Calu3 (cell line): ENCODE measurements around the gene DYNLRB1. TPM values are rescaled to one million over a fixed set of nuclear protein-coding genes. Genes with fewer than 3 reads are reported as not detected.

ENCODE experiments used
- Bru-seq: library from RNA; stranded (reverse); fragments of 400-500 nt; gene quantifications from one replicate; lab custom pipeline; 2021; lab: Mats Ljungman, UMichigan
- BruChase-seq, 2 experiments: library from RNA; stranded (reverse); fragments of 400-500 nt; gene quantifications; one replicate each; lab custom pipeline; 2021; lab: Mats Ljungman, UMichigan
- BruUV-seq: library from RNA; stranded (reverse); fragments of 400-500 nt; replicated peaks from 2 replicates; lab custom pipeline; 2021; lab: Mats Ljungman, UMichigan
- CTCF ChIA-PET: fragments of 300-600 bp; sonication (Branson Sonifier 250); formaldehyde crosslinking; loops from one replicate; lab custom pipeline; 2022; ENCODE audit warnings: antibody characterized with exemption; lab: Charles Lee
- DNase-seq: peaks from one replicate; pipeline ENCODE4 v3.0.0; 2022
- H3K27ac Mint-ChIP-seq: one replicate; pipeline ENCODE4 v1.8.0; 2022; ENCODE audit warnings: mixed read lengths; ENCODE audit not compliant: unreplicated experiment
- H3K27me3 Mint-ChIP-seq: one replicate; pipeline ENCODE4 v1.8.0; 2022; ENCODE audit warnings: mixed read lengths; ENCODE audit not compliant: unreplicated experiment
- H3K36me3 Mint-ChIP-seq: one replicate; pipeline ENCODE4 v1.8.0; 2022; ENCODE audit warnings: mild to moderate bottlenecking, moderate library complexity, mixed read lengths; ENCODE audit not compliant: insufficient read depth, unreplicated experiment
- H3K4me1 Mint-ChIP-seq: one replicate; pipeline ENCODE4 v1.8.0; 2022; ENCODE audit warnings: mild to moderate bottlenecking, low read depth, mixed read lengths; ENCODE audit not compliant: unreplicated experiment
- H3K4me3 Mint-ChIP-seq: one replicate; pipeline ENCODE4 v1.8.0; 2022; ENCODE audit warnings: mild to moderate bottlenecking, low read depth, moderate library complexity, mixed read lengths; ENCODE audit not compliant: unreplicated experiment
- H3K9me3 Mint-ChIP-seq: one replicate; pipeline ENCODE4 v1.8.0; 2022; ENCODE audit warnings: low read depth, mixed read lengths; ENCODE audit not compliant: unreplicated experiment
- CTCF ChIP-seq: fragments of 200-600 bp; IDR thresholded peaks from one replicate; pipeline ENCODE4 v1.8.0; 2022; ENCODE audit warnings: antibody characterized with exemption; ENCODE audit not compliant: unreplicated experiment
- intact Hi-C: fragments of 100-400 bp; cut with micrococcal nuclease; formaldehyde crosslinking; loops from one replicate; pipeline ENCODE4 v1.10.0; 2022; ENCODE audit not compliant: unreplicated experiment
- long read RNA-seq: library from polyadenylated mRNA; stranded (forward); transcript quantifications from one replicate; pipeline ENCODE4 v2.0.0, GENCODE V29; 2022
- total RNA-seq: library from RNA; stranded (reverse); gene quantifications from 2 replicates; pipeline ENCODE4 v1.2.3, GENCODE V29; 2022

The DYNLRB1 gene
- total RNA-seq (214 and 229 TPM in 2 replicates), Bru-seq, nascent RNA (percentile 89 among the genes with signal in this experiment), BruChase-seq, experiment 1, labeled RNA remaining after a 6-hour chase (percentile 87 among the genes with signal in this experiment), BruChase-seq, experiment 2, labeled RNA remaining after a 2-hour chase (percentile 80 among the genes with signal in this experiment)
- long read RNA-seq, transcript DYNLRB1-202 (4 exons, 675 nt): major isoform, 176 of 228 reads
- long read RNA-seq, partial matches to known transcripts: 37 of 228 reads
- long read RNA-seq, other reads (novel, unspliced or antisense): 13 of 228 reads

- H3K27ac Mint-ChIP-seq: peak within 1 kb of the TSS; percentile 82
- H3K4me3 Mint-ChIP-seq: peak within 1 kb of the TSS; percentile 83
- no peaks in the 10 kb centered on the region for H3K9me3 Mint-ChIP-seq
- peaks cover 56% of the 10 kb centered on the region for H3K4me1 Mint-ChIP-seq
- peak; percentile 99 for DNase-seq
- no peak for TF ChIP-seq CTCF
- CTCF ChIA-PET: interaction anchor here (0.5 to 2.5 kb wide), 10 partner anchors 15 to 737 kb away, joined by 3 to 22 read pairs (median 3); no protein-coding TSS in a partner anchor
- no peaks in the 10 kb centered on the region for H3K27me3 Mint-ChIP-seq
- intact Hi-C loops: no loop called here
- TSS peak; percentile 36 for BruUV-seq
- H3K36me3 Mint-ChIP-seq: peaks cover 79% of the 10 kb centered on the region
These were observed at the start of gene DYNLRB1 for GRCh38 chr20:34516247-34517113. TSS of gene DYNLRB1 (plus strand) at chr20:34516422. CDS start at chr20:34516459, 37 bp downstream.

- TF ChIP-seq CTCF: no peak
- Mint-ChIP-seq H3K9me3 (no peaks in the 10 kb centered on the region), H3K4me1 (no peaks in the 10 kb centered on the region), H3K27me3 (no peaks in the 10 kb centered on the region), H3K36me3 (peaks cover 62% of the 10 kb centered on the region), H3K27ac (no peak overlapping the region), H3K4me3 (no peak overlapping the region)
- no TSS peak for BruUV-seq
- CTCF ChIA-PET: interaction anchor here (0.6 to 0.7 kb wide), 3 partner anchors 19 to 121 kb away, joined by 3 read pairs; no protein-coding TSS in a partner anchor
- no peak for DNase-seq
- intact Hi-C loops: no loop called here
These were observed 47.3 kb upstream of the DYNLRB1 start for GRCh38 chr20:34468951-34469350.

- Mint-ChIP-seq H3K27me3 (no peaks in the 10 kb centered on the region), H3K4me3 (no peak overlapping the region), H3K36me3 (peaks cover 59% of the 10 kb centered on the region), H3K27ac (no peak overlapping the region), H3K9me3 (no peaks in the 10 kb centered on the region), H3K4me1 (no peaks in the 10 kb centered on the region)
- intact Hi-C loops: loop anchor here (2.0 kb wide), 1 partner anchor 160 kb away; no protein-coding TSS in a partner anchor
- CTCF ChIA-PET: interaction anchor here (0.5 to 2.6 kb wide), 8 partner anchors 9 to 282 kb away, joined by 3 to 35 read pairs (median 4); no protein-coding TSS in a partner anchor
- no peak for DNase-seq
- no peak for TF ChIP-seq CTCF
- BruUV-seq: no TSS peak
These were observed 43.8 kb upstream of the DYNLRB1 start for GRCh38 chr20:34472246-34472925.
